ENCODE measurements around the gene ABCA8. TPM values are rescaled to one million over a fixed set of nuclear protein-coding genes. Genes with fewer than 3 reads are reported as not detected.
"Not testable (repeated sequence)": the region's sequence is repeated elsewhere in the genome, so short reads cannot be mapped to it uniquely, and the experiment has no call there.

The ABCA8 gene
- total RNA-seq, 1 donor from 2014 or later = 1.5 TPM

GRCh38 chr17:68829211-68829610 lies 126.0 kb downstream of the ABCA8 start:
- Mint-ChIP-seq H3K4me1 (ENCODE audit: low read depth) (no peaks in the 10 kb centered on the region), H3K4me3 (ENCODE audit: unreplicated experiment) (no peak overlapping the region), H3K9me3 (ENCODE audit: low read depth) (peaks cover 3% of the 10 kb centered on the region), H3K27me3 (ENCODE audit: low read depth) (no peaks in the 10 kb centered on the region), H3K27ac (ENCODE audit: unreplicated experiment) (no peak overlapping the region), H3K36me3 (ENCODE audit: low read depth) (no peaks in the 10 kb centered on the region)
- no peak for DNase-seq (ENCODE audit: low spot score)
- no peak for TF ChIP-seq CTCF (IDR thresholded peaks at IDR 0.05)

- no peak overlapping the region for H3K4me3 Mint-ChIP-seq (ENCODE audit: unreplicated experiment)
- no peak for DNase-seq (ENCODE audit: low spot score)
- no peak for TF ChIP-seq CTCF (IDR thresholded peaks at IDR 0.05)
- H3K36me3 Mint-ChIP-seq (ENCODE audit: low read depth) = no peaks in the 10 kb centered on the region
- no peak overlapping the region for H3K27ac Mint-ChIP-seq (ENCODE audit: unreplicated experiment)
- peaks cover 9% of the 10 kb centered on the region for H3K4me1 Mint-ChIP-seq (ENCODE audit: low read depth)
- no peaks in the 10 kb centered on the region for H3K9me3 Mint-ChIP-seq (ENCODE audit: low read depth)
- H3K27me3 Mint-ChIP-seq (ENCODE audit: low read depth) = no peaks in the 10 kb centered on the region
Measured at GRCh38 chr17:68824707-68825106, 130.5 kb downstream of the ABCA8 start.

- DNase-seq (ENCODE audit: low spot score); H3K4me1 Mint-ChIP-seq (ENCODE audit: low read depth); H3K27me3 Mint-ChIP-seq (ENCODE audit: low read depth); H3K9me3 Mint-ChIP-seq (ENCODE audit: low read depth); H3K4me3 Mint-ChIP-seq (ENCODE audit: unreplicated experiment); H3K27ac Mint-ChIP-seq (ENCODE audit: unreplicated experiment); H3K36me3 Mint-ChIP-seq (ENCODE audit: low read depth): not testable (repeated sequence)
Measured at GRCh38 chr17:68824185-68824584, 131.0 kb downstream of the ABCA8 start.

DNA sequence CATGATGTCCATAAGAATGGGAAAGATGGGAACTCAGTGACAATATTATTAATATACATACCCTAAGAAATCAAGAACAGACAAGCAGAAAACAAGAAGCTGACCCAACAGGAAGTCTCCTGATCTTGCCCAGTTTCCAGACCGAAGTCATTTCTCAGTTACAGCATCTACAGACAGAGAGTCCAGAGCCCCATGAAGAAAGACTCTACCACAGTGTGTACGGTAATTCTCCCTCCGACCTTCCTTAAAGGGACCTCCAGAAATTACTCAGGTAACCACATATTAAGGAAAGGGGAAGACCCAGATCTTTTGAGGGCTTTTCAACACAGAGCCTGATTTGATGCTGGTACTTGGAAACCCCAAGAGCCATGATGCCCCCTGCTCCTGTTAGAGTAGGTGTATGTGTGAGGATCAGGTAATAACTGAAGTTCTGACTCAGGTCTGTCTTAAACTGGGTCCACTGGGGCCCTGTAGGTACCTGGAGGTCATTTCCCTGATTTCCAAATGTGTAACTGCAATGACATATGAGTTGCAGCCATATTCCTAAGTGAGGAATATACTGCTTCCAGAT lies 132.4 kb downstream of the ABCA8 start:
- no peak for TF ChIP-seq CTCF (IDR thresholded peaks at IDR 0.05)
- Mint-ChIP-seq H3K27me3 (ENCODE audit: low read depth) (no peaks in the 10 kb centered on the region), H3K9me3 (ENCODE audit: low read depth) (no peaks in the 10 kb centered on the region), H3K36me3 (ENCODE audit: low read depth) (no peaks in the 10 kb centered on the region), H3K4me3 (ENCODE audit: unreplicated experiment) (no peak overlapping the region), H3K27ac (ENCODE audit: unreplicated experiment) (no peak overlapping the region), H3K4me1 (ENCODE audit: low read depth) (peaks cover 9% of the 10 kb centered on the region)
- no peak for DNase-seq (ENCODE audit: low spot score)

GRCh38 chr17:68821860-68822696 lies 133.1 kb downstream of the ABCA8 start:
- Mint-ChIP-seq H3K4me1 (ENCODE audit: low read depth) (peaks cover 9% of the 10 kb centered on the region), H3K4me3 (ENCODE audit: unreplicated experiment) (no peak overlapping the region), H3K27ac (ENCODE audit: unreplicated experiment) (no peak overlapping the region), H3K36me3 (ENCODE audit: low read depth) (no peaks in the 10 kb centered on the region), H3K27me3 (ENCODE audit: low read depth) (no peaks in the 10 kb centered on the region), H3K9me3 (ENCODE audit: low read depth) (no peaks in the 10 kb centered on the region)
- no peak for DNase-seq (ENCODE audit: low spot score)
- no peak for TF ChIP-seq CTCF (IDR thresholded peaks at IDR 0.05)
